ENCODE measurements around the gene MT1HL1.

Gene MT1HL1

DNA sequence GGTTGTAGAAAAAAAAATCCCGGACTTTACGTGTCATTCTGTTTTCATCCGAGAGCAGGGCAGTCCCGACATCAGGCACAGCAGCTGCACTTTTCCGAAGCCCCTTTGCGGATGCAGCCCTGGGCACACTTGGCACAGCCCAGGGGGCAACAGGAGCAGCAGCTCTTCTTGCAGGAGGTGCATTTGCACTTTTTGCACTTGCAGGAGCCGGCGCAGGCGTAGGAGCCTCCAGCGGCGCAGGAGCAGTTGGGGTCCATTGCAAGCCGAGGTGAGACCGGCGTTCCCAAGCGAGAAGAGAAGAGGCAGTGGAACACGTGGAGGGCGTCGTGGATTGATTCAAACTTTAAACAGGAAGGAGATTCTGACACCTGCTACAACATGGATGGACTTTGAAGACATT, at the start of gene MT1HL1:
MT1HL1 (minus strand) TSS at position 326 of the 400 bp plus-strand sequence; CDS start at position 257, 69 bp downstream.
- no peak within 1 kb of the TSS for H3K4me3 ChIP-seq (ENCODE audit: low read depth, low read length)
- TF ChIP-seq, protein P1, sequence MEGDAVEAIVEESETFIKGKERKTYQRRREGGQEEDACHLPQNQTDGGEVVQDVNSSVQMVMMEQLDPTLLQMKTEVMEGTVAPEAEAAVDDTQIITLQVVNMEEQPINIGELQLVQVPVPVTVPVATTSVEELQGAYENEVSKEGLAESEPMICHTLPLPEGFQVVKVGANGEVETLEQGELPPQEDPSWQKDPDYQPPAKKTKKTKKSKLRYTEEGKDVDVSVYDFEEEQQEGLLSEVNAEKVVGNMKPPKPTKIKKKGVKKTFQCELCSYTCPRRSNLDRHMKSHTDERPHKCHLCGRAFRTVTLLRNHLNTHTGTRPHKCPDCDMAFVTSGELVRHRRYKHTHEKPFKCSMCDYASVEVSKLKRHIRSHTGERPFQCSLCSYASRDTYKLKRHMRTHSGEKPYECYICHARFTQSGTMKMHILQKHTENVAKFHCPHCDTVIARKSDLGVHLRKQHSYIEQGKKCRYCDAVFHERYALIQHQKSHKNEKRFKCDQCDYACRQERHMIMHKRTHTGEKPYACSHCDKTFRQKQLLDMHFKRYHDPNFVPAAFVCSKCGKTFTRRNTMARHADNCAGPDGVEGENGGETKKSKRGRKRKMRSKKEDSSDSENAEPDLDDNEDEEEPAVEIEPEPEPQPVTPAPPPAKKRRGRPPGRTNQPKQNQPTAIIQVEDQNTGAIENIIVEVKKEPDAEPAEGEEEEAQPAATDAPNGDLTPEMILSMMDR (IDR thresholded peaks at IDR 0.05; ENCODE audit: insufficient read depth, low read length, missing control alignments) = no peak
- POLR2A ChIA-PET = no interaction called here
- CTCF ChIA-PET = no interaction called here
- DNase-seq (ENCODE audit: low read depth, low spot score) = no peak

DNA sequence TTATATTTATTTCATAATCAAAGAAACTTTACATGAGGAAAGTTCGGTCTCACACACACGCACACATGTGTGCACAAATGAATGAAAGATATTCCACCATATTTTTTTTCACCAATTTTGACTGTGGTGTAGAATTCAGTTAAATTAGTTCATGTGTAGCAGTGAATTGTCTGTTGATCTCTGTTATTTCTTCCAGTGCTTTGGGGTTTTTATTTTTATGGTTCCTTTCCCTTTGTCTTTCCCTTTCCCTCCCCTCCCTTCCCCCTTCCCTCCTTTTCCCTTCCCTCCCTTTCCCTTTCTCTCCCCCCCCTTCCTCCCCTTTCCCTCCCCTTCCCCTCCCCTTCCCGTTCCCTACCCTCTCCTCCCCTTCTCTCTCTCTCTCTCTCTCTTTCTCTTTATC, 46.7 kb upstream of the MT1HL1 start:
- no peak for DNase-seq (ENCODE audit: low read depth, low spot score)
- ChIA-PET POLR2A (no interaction called here), CTCF (no interaction called here)
- TF ChIP-seq, protein P1 (IDR thresholded peaks at IDR 0.05; ENCODE audit: insufficient read depth, low read length, missing control alignments) = no peak
- H3K4me3 ChIP-seq (ENCODE audit: low read depth, low read length) = no peak overlapping the region

DNA sequence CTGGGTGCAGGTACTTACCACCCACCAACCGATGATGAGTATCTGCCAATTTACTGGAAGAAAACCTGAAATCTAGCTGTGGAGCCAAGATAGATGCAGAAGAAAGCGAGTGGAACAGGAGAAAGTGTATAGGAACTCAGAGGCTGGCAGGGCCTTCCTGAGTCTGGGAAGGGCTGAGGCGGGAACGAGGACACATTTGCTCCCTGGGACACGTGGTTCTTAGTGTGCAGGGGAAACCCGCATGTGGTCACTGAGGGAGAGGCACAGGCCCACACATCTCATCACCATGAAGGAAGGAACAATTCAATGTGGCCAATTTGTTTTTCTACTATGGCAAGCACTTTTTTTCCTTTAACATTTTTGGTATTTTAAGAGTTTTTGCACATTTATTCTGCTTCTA, 45.9 kb upstream of the MT1HL1 start:
- TF ChIP-seq, protein P1 (IDR thresholded peaks at IDR 0.05; ENCODE audit: insufficient read depth, low read length, missing control alignments) = no peak
- ChIA-PET POLR2A (no interaction called here), CTCF (no interaction called here)
- H3K4me3 ChIP-seq (ENCODE audit: low read depth, low read length) = no peak overlapping the region
- DNase-seq (ENCODE audit: low read depth, low spot score) = no peak

DNA sequence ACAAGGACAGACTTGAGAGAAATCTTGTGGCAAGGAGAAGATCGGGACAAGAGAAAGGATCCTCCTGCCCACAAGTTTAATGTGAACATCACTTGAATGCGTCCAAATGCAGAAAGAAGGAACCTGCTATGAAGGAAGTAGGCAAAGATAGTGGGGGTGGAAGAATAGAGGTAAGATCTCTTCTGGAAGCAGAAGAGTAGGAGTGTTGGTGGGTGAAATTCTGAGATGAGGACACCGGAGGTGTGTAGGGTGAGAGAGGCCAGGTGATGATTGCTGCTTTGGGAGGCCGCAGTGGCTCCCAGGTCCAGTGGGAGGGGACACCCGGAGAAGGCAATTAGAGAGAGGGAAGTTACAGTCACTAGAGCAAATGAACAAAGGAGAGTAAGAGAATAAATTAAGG, 44.6 kb upstream of the MT1HL1 start:
- no peak for DNase-seq (ENCODE audit: low read depth, low spot score)
- TF ChIP-seq, protein P1 (IDR thresholded peaks at IDR 0.05; ENCODE audit: insufficient read depth, low read length, missing control alignments) = no peak
- H3K4me3 ChIP-seq (ENCODE audit: low read depth, low read length) = no peak overlapping the region
- CTCF ChIA-PET = no interaction called here
- POLR2A ChIA-PET = no interaction called here

DNA sequence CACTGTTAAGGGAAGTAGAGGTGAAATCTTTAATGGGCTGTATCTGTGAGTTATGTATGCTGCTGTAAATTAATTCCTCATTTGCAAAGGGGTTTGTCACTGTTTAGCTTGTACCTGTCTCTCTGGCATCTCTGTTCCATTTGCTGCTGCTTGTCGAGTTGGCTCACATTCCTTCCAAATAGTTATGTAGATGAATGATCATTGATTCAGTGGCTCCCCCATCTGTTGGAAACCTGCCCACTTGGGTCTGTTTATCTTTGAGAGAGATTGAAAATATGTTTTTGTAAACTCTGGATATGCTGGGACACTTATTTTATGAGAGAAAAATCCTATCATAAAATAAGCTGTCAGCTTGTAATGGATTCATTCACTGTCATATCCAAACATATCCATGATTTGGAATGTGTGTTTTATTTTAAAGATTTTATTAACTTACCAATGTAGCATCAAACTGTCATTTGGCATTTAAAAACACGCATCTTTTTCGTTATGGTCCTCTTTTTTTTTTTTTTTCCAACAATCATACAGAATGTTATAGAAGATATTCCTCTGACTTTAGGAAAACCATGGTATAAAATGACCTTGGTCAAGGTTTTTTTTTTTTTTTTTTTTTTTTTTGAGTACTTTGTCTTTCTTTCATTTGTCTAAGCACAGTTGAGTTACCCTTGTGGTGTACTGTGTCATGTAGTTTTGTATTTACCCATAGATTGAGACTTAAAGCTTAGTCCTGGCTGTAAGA, 41.2 kb upstream of the MT1HL1 start:
- DNase-seq (ENCODE audit: low read depth, low spot score) = no peak
- TF ChIP-seq, protein P1 (IDR thresholded peaks at IDR 0.05; ENCODE audit: insufficient read depth, low read length, missing control alignments) = no peak
- no peak overlapping the region for H3K4me3 ChIP-seq (ENCODE audit: low read depth, low read length)
- CTCF ChIA-PET = no interaction called here
- POLR2A ChIA-PET = no interaction called here

DNA sequence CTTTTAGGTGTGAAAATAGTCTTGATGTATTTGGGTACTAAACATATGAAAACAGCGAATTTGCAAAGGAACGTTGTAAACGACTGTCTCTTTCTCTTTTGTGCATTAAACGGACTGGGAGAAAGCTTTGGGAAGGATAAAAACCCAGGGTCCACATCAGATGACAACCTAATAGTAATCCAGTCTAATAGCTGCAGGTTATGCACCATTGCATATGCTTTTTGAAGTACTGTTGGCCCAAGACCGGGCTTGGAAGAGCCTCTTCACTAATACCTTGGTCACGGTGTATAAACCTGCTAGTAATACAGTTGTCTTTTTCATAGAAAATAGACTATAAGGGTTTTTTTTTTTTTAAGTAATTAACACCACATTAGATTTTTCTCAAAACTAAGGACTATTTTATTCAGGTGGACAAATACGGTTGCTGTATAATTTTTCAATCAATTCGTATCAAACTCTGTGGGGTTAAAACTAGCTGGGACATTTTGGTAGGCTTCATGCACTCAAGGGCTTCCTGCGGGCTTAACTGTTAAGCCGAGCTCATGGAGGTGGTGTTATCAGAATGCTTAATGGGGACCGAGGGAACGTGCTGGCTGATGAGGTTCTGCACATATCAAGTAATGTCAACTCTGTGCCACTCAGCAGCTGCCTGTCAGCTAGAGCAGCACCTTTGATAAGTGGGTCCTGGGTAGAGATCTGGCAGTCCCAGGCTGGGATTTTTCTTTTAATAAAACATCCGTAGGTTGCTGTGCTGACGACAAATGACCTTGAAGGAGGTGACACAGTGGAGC, 39.8 kb upstream of the MT1HL1 start:
- CTCF ChIA-PET = no interaction called here

More for the DNA sequence above, 39.8 kb upstream of the MT1HL1 start:
- no peak for DNase-seq (ENCODE audit: low read depth, low spot score)
- TF ChIP-seq, protein P1 (IDR thresholded peaks at IDR 0.05; ENCODE audit: insufficient read depth, low read length, missing control alignments) = no peak
- H3K4me3 ChIP-seq (ENCODE audit: low read depth, low read length) = no peak overlapping the region
- POLR2A ChIA-PET = no interaction called here
